Activated T-cell treated with anti-CD3 and anti-CD28 coated beads for 24 hours (primary cell): ENCODE measurements around the gene SLC28A1.
"Not testable (repeated sequence)": the region's sequence is repeated elsewhere in the genome, so short reads cannot be mapped to it uniquely, and the experiment has no call there.

Source experiments
- DNase-seq: peaks from one replicate; pipeline ENCODE4 v3.0.0-alpha.2; 2020; ENCODE audit warnings: low read depth

SLC28A1 gene

GRCh38 chr15:84862214-84862975, 22.1 kb upstream of the SLC28A1 start:
- no peak for DNase-seq

GRCh38 chr15:84863565-84864443, 20.7 kb upstream of the SLC28A1 start:
- no peak for DNase-seq

GRCh38 chr15:84864444-84864795, 20.0 kb upstream of the SLC28A1 start:
- no peak for DNase-seq

GRCh38 chr15:84865074-84865569, 19.3 kb upstream of the SLC28A1 start:
- no peak for DNase-seq

- no peak for DNase-seq
Observed at GRCh38 chr15:84868037-84868880, 16.2 kb upstream of the SLC28A1 start.

DNA sequence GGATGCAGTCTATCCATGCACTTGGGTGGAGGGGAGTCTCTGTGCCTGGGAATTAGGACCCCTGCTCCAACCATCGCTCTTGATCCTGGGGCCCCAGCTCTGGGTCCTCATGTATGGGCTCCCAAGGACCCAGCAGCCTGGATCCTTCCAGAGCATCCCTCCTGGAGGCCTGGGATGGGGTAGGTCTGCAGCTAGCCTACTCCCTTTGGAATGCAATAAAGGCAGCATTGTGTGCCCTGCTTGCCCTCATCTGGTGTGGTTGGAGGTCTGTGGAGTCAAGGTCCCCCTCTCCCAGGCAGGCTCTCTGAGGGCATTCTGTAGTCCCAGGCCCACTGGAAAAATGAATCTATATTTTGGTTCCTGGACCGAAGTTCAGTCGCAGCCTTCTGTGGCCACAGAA, 15.0 kb upstream of the SLC28A1 start:
- no peak for DNase-seq

GRCh38 chr15:84871428-84871985, 13.0 kb upstream of the SLC28A1 start:
- DNase-seq = no peak

GRCh38 chr15:84872009-84872910, 12.2 kb upstream of the SLC28A1 start:
- DNase-seq = no peak

GRCh38 chr15:84873997-84874396, 10.5 kb upstream of the SLC28A1 start:
- DNase-seq = no peak

DNA sequence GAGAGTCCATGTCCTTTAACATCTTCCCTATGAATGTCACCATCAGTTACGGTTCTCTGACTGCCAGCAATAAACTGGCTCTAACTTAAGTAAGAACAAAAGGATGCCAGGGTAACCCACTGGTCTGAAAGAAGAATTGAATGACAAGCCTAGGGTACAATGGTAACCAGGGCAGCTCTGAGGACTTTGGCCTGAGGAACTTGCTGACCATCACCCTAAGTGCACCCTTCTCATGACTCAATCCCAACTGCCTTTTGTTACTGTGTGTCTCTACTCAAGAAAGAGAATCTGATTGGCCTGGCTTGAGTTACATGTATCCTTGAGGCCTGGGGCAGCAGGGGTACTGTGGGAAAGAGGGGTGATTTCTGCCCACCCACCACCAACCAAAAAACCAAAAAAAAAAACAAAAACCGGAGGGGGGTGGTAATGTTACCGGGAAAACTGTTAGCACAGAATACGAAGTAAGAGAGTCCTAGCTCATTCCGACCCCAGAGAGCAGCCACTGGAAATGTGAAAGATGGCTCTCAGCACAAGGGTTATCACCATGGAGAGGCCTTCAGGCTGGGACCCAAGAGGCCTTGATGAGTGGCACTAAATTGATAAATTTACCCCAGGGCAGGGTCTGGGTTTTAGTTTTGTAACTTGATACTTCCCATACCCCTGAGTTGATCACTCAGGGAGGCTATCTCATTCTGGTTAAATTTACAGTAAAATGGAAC, 9.3 kb upstream of the SLC28A1 start:
- DNase-seq = no peak

DNA sequence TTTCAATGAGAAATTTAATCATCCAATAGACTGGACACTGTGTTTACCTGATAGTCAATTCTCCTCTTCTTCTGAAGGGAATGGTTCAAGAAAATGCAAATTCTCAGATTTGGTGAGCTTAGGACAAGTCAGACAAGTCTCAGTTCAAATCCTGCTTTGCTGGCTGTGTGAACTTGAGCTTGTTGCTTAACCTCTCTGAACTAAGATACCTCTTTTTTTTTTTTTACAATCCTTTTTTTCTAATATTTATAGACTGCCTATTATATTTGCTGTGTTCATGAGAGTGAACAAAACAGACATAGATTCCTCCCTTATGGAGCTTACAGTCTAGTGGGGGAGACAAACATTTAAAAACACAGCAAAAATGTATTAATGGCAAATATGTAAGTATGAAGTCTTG, 8.2 kb upstream of the SLC28A1 start:
- no peak for DNase-seq

DNA sequence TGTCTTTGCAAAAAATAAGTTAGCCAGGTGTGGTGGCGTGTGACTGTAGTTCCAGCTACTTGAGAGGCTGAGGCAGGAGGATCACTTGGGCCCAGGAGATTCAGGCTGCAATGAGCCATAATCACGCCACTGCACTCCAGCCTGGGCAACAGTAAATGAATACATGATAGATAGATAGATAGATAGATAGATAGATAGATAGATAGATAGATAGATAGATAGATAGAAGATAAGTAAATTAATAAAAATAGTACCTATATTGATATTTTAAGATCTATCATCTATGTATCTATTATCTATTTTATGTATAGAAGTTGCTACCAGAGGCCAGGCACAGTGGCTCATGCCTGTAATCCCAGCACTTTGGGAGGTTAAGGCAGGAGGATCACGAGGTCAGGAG, 6.8 kb upstream of the SLC28A1 start:
- not testable (repeated sequence) for DNase-seq

- DNase-seq = peak; percentile 46
Observed at GRCh38 chr15:84878504-84878903, 6.0 kb upstream of the SLC28A1 start.

DNA sequence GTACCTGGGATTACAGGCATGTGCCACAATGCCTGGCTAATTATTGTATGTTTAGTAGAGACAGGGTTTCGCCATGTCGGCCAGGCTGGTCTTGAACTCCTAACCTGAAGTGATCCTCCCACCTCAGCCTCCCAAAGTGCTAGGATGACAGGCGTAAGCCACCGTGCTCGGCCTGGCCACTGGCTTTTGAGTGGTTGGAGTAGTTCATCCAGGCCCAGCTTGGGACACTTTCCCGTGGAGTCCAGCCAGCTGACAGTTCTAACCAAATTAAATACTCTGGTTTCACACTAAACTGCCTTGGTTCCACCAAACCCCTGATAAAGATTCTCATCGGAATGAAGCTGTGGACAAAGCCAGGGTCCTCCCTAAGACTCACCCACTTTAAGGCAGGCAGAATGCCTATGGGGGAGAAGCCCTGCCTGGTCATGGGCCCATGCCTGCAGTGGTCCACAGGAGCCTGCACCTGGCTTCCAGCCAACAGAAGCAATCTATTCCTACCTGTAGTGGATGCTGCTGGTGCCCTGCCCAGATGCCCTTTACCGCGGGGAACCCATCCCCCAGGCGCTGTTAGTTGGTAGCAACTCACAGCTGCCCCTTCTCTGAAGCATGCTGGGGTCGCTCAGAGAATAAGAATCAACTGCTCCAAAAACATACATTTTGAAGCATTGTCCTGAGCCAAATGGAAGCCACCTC, 5.2 kb upstream of the SLC28A1 start:
- DNase-seq = no peak

GRCh38 chr15:84880007-84880406, 4.5 kb upstream of the SLC28A1 start:
- DNase-seq = no peak

- DNase-seq = no peak
Observed at GRCh38 chr15:84880822-84881519, 3.5 kb upstream of the SLC28A1 start.

GRCh38 chr15:84881520-84881830, 3.0 kb upstream of the SLC28A1 start:
- no peak for DNase-seq

GRCh38 chr15:84883466-84883865, 996 bp upstream of the SLC28A1 start:
- no peak for DNase-seq

- no peak for DNase-seq
Observed at GRCh38 chr15:84885801-84886200, 1.3 kb downstream of the SLC28A1 start.
